Testis (tissue), 2 donors: ENCODE data around the gene MYO19.

ENCODE experiments used
- CTCF ChIP-seq, 3 experiments: fragments of 450-650 bp in 2 of 3; fragments of 200-600 bp in 1 of 3; sonication (generic) in 1 of 3; IDR thresholded peaks; one replicate each; pipeline ENCODE4 v1.5.1; 2016 to 2019; ENCODE audit warnings: antibody characterized with exemption in 3 of 3, mild to moderate bottlenecking in 2 of 3, moderate library complexity in 1 of 3
- POLR2A ChIP-seq: fragments of 450-650 bp; IDR thresholded peaks from one replicate; pipeline ENCODE4 v1.6.1; 2017; ENCODE audit warnings: antibody characterized with exemption, mild to moderate bottlenecking, moderate library complexity

DNA sequence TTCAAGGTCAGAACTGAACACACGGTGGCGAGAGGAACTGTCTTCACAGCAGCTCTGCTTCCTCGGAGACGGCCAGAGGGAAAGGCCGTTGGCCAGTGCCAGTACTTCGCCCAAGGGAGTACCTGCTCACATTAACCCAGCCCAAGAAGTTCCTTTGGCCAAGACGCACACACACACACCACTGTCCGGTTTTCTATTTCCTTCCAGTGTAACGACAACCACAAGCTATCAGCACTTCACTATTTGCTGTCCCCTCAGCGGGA, 9.3 kb upstream of the MYO19 start:
- no peak for TF ChIP-seq POLR2A
- TF ChIP-seq CTCF (IDR thresholded peaks at IDR 0.05) = peak in 2 of 3 experiments; percentile 14 to 15
